Gastroesophageal sphincter (tissue), 3 donors: ENCODE results near the gene NAT9.

Experiments
- CTCF ChIP-seq, 4 experiments: fragments of 200-600 bp in 2 of 4; fragments of 450-650 bp in 2 of 4; sonication (generic) in 1 of 4; IDR thresholded peaks; one replicate each; pipeline ENCODE4 v1.5.1; 2017 to 2019; ENCODE audit warnings: antibody characterized with exemption in 4 of 4, mild to moderate bottlenecking in 2 of 4, moderate library complexity in 2 of 4
- EP300 ChIP-seq: sonication (generic); formaldehyde crosslinking; IDR thresholded peaks from one replicate; pipeline ENCODE4 v1.6.1; 2017; ENCODE audit warnings: antibody characterized with exemption, mild to moderate bottlenecking
- POLR2A ChIP-seq, 2 donors: fragments of 450-650 bp; IDR thresholded peaks; one replicate each; pipeline ENCODE4 v1.6.1; 2017; ENCODE audit warnings: antibody characterized with exemption in 2 of 2, mild to moderate bottlenecking in 2 of 2, moderate library complexity in 1 of 2

- TF ChIP-seq CTCF (IDR thresholded peaks at IDR 0.05): no peak
- TF ChIP-seq POLR2A (IDR thresholded peaks at IDR 0.05): no peak
- no peak for TF ChIP-seq EP300
These were observed 31.3 kb upstream of the NAT9 start for GRCh38 chr17:74807441-74807840.
